Embryonic facial prominence (tissue), 1 donor: ENCODE measurements around the gene CDCA4.

Experiments used
- DNase-seq: peaks from one replicate; pipeline ENCODE4 v3.0.0-alpha.2; 2016; ENCODE audit errors: extremely low spot score

Gene CDCA4

DNA sequence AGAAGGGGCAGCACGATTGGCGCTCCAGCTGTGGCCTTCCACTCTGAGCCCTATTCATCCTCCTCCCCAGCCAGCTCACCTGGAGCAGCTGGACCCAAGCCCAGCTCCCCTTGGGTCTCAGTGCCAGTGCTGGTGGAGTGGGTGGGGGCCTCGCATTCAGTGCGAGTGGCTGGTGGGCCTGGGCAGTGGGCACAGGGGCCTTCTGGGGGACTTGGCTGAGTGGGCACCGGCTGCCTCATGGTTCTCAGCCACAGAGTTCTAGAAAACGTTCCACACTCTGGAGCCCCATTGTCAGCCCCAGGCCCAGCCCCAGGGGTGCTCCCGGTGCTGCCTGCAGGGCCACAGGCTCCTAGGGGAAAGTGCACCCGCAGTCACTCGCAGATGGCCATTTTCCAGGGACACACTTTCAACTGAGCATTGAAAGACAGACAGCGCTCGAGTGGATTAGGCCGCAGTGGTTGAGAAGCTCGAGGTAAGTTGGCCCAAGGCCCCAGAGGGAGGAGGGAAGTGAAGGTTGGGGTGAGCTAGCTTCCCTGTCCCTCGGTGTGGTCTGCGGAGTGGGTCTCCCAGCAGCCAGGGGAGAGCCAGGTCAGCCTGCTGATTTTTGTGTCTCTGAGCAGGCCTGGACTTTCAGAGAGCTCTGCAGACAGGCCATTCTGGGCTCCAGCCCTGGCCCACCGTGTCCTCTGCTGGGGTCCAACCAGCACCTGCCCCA, 31.5 kb downstream of the CDCA4 start:
- no peak for DNase-seq

DNA sequence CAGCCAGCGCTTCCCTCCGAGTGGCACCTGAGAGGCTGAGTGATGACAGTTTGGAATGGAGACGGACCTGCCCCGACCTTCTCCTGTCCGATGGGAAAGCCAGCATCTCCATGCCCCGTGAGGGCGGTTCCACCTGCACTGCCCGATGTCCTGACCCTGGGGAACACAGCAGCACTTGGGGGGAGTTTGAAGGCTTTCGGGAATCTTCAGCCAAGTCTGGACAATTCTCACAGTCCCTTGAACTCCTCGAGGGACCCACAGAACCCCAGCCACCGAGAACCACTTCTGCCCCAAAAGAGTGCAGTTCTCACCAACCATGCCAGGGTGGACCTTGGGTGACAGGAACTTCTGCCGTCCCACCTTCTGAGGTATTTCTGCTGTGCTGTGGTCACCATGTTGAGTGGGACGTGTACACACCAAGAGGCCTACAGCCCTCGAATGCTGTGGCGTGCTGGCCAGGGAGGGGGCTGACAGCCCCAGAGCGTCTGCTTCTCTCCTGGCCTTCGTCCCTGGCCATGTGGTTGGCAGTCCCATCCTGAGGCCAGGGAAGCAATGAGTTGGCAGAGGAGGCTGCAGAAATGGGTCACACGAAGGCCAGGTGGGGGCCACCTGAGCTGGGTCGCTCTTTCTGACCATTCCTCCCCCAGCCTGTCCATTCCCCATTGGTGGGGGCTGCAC, 34.3 kb downstream of the CDCA4 start:
- DNase-seq: no peak

GRCh38 chr14:104985675-104986486, 35.0 kb downstream of the CDCA4 start, which contains the start of gene CLBA1:
CLBA1 (plus strand) TSS chr14:104985788; CDS start chr14:104986432, 644 bp downstream.
- peak; percentile 77 for DNase-seq

DNA sequence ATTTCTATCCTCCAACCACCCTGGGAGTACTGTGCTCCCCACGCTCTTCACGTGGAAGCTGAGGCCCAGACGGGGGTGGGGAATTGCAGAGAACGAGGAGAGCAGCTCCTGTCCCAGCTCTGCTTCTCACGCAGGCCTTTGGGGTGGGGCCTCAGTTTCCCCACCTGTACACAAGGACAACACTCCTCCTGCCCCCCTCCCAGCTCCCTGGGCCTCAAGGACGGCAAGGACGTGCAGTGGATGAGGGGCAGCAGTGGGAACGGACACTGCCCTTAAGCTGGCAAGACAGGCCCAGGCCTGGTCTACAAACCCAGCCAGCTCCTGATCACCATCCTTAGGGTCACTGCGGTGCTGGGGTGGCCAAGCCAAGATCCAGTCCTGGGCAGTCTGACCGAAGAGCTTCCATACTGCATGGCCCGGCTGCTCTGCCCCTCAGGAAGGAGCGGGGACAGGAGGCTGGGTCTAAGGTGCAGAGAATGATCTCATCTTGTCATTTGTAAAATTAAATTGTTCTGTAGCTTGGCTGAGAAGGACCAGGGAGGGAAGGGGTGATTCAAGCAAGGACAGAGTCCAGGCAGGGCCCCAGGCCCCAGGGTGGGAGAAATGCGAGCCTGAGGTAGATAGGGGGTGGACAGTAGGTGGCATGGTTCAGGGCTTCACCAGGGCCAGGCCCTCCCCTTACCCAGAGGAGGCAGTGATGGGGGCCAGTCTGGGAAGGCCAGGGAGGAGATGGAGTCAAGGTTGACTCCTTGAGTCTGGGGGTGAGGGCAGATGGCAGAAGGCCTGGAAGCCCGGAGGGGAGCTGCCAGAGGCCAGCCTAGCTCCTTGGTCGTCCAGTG, 36.6 kb downstream of the CDCA4 start:
- DNase-seq: no peak

DNA sequence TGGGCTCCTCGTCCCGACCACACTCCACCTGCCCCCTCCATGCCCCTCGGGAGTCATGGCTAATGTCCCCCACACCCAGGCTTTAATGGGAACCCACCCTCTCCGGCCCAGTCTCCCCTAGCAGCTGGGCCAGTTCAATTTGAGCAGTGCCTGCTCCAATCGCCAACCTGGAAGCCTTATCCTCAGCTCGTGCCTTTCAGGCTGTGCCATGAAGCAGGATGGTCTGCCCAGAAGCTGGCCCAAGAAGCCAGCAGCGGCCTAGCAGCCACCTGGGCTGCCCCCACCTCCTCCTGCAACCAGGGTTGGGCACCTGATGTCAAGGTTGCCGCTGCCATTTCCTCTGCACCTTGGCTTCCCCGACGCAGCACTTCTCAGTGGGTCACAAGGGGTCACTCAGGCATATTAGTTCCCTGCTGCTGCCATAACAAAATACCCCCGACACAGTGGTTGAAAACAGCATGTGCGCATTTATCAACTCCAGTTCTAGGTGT, 37.6 kb downstream of the CDCA4 start:
- no peak for DNase-seq

DNA sequence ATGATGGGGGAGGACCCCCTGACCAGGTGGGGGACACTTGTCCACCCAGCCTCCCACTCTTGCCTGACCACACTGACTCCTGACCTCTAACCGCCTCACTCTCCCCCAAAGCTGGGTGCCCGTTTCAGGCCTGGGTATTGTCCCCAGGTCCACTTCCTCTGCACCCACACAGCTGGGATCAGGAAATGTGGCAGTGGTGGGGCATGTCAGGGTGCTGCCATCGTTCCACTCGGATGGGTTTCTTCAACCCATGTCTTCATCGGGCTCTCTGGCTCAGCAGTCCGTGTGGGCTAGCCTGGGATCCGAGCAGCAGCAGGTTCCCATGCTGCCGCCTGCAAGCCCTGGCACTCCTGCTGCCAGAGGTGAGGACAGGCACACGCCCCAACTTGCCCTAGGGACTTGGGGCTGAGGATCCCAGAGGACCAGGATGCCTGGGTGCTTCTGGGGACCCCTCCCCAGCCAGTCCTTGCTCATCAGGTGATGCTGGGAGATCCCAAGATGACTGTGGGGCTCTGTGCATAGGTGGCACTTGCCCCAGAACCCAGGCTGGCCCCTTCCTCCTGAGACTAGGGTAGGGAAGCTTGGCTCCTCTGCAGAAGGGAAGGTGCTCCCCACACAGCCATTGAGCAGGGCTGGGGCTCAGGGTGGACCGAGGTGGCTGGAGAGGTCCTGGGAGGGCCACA, 38.2 kb downstream of the CDCA4 start:
- DNase-seq: no peak

DNA sequence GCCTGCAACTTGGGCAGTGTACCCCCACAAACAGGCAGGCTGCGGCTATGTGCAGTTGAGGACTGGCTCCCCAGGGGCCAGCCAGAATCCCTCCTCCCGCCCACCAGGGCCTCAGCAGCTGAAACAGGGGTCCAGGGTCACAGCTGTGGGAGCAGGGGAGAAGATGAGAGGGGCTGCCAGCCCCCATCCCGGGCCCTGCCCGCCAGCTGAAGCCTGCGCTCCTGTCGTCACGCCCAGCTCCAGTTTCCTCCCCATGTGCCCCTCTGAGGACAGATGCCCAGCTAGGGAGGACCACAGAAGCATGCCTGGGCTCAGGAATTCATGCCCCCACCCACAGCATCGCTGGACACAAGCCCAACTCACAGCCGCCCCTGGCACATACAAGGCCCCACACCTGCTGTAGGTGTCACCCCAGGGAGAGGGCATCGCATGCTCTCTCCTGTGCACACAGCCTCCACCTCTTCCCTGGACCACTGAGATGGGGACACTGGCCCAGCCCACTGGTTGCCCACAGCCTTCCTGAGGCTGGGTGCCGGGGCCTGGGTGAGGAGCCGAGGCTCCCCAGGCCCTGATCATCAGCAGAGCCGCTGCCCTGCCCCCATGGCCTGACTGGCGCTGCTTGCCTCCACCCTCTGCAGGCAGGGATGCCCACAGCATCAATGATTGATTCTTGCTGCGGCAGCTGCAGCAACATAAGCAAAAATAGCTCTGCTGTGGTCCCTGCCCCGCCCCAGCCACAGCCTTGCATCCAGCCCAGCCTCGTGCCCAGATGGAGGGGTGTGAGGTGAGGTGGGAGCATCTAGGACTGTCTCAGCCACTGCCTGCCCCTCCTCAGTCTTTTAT, 39.0 kb downstream of the CDCA4 start:
- DNase-seq: no peak

- DNase-seq: no peak
These were observed 40.0 kb downstream of the CDCA4 start for GRCh38 chr14:104980611-104981531.

DNA sequence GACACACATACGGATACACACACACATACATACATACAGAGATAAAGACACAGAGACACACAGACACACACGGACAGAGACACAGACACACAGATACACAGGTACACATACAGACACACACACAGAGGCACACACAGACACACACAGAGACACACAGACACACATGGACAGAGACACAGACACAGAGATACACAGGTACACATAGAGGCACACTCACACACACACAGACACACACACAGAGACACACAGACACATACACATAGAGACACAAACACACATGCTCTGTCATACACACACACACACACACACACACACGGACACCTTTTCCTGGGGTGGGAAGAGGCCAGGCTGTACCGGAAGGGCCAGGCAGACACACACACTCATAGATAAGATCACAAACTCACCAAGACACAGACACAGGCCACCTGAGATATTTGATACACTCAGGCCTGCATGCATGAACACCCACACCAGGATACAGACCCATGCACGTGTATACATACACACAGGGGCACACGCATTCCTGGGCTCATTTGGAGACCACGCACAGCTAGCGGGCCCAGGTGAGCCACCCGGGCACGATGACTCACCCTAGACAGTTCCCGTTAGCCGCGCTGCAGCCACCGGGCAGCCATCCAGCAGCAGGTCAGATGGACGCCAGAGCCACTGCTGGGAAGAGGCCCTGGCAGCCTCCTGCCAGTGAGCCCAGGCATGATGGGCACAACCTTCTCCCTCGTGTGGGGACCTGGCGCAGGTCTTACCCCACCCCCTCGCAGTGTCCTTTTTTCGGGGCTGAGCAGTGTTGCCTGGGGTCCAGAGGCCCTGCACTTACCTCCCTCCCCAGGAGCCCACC, 40.9 kb downstream of the CDCA4 start:
- DNase-seq: no peak

GRCh38 chr14:104978746-104979691, 41.9 kb downstream of the CDCA4 start:
- no peak for DNase-seq

GRCh38 chr14:104977681-104978653, 42.9 kb downstream of the CDCA4 start, which contains the start of gene AHNAK2:
AHNAK2 (minus strand) TSS chr14:104978374; CDS start chr14:104978237, 137 bp downstream.
- DNase-seq: no peak

DNA sequence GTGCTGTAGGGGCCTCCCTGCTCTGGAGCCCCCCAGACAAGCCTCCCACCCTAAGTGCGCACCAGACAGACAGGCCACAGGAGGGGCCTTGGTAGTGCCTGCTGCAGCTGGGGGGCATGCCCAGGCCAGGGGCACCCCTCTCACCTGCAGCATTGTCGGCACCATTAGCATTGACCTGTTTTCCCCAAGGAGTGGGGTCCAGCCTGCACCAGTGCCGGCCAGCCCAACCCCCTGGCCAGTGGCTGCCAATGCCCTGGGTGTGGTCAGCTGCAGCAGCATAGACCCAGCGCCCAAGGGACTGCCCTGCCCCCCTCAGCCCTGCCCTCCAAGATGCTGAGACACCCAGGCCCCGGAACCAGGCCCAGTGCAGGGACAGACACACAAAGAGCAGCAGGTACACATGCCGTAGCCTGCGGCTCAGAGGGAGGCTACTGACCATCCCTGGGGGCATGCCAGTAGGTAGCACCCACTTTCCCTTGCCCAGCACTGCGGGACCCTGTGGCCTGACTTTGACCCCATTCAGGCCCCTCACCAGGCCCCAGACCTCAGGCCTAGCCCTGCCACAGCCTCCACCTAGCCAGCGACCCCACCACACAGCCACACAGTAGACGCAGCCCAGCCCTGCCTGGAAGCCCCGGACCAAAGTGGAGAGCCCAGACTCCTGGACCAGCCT, 43.7 kb downstream of the CDCA4 start:
- DNase-seq: no peak

GRCh38 chr14:104976198-104977007, 44.5 kb downstream of the CDCA4 start:
- DNase-seq: no peak
